Pulmonary artery endothelial cell (primary cell): Measurements from ENCODE around the gene ETNK2. TPM values are rescaled to one million over a fixed set of nuclear protein-coding genes. Genes with fewer than 3 reads are reported as not detected.

Experiments used
- DNase-seq: peaks from one replicate; pipeline ENCODE4 v3.0.0-alpha.2; 2011; ENCODE audit warnings: low read depth, low spot score
- total RNA-seq: library from RNA; depleted of rRNA; stranded (reverse); fragments of >200 nt; gene quantifications from 2 replicates; pipeline ENCODE4 v1.2.3, GENCODE V29; 2014

The ETNK2 gene
- total RNA-seq, 1 donor from 2014 or later, result 13.5 TPM

- DNase-seq, result no peak
Observed at GRCh38 chr1:204147406-204148383, 4.1 kb downstream of the ETNK2 start.

- DNase-seq, result no peak
Observed at GRCh38 chr1:204146965-204147364, 4.9 kb downstream of the ETNK2 start.

- DNase-seq, result no peak
Observed at GRCh38 chr1:204146309-204146708, 5.5 kb downstream of the ETNK2 start.

GRCh38 chr1:204145033-204145504 lies 6.8 kb downstream of the ETNK2 start:
- no peak for DNase-seq

- no peak for DNase-seq
Observed at GRCh38 chr1:204143276-204144041, 8.4 kb downstream of the ETNK2 start.

GRCh38 chr1:204142032-204142974 lies 9.5 kb downstream of the ETNK2 start:
- no peak for DNase-seq

- DNase-seq, result no peak
Observed at GRCh38 chr1:204141131-204141530, 10.7 kb downstream of the ETNK2 start.

- no peak for DNase-seq
Observed at GRCh38 chr1:204139952-204140351, 11.9 kb downstream of the ETNK2 start.

GRCh38 chr1:204139088-204139487 lies 12.8 kb downstream of the ETNK2 start:
- no peak for DNase-seq

- no peak for DNase-seq
Observed at GRCh38 chr1:204136814-204137213, 15.0 kb downstream of the ETNK2 start.

GRCh38 chr1:204134103-204134502 lies 17.7 kb downstream of the ETNK2 start:
- DNase-seq, result no peak

GRCh38 chr1:204132718-204133117 lies 19.1 kb downstream of the ETNK2 start:
- no peak for DNase-seq

- DNase-seq, result no peak
Observed at GRCh38 chr1:204131978-204132377, 19.9 kb downstream of the ETNK2 start.

GRCh38 chr1:204130981-204131892 lies 20.6 kb downstream of the ETNK2 start:
- peak; percentile 60 for DNase-seq

- no peak for DNase-seq
Observed at GRCh38 chr1:204130178-204130577, 21.7 kb downstream of the ETNK2 start.

GRCh38 chr1:204128964-204129896 lies 22.6 kb downstream of the ETNK2 start:
- no peak for DNase-seq

GRCh38 chr1:204128464-204128963 lies 23.3 kb downstream of the ETNK2 start:
- no peak for DNase-seq

GRCh38 chr1:204127597-204128242 lies 24.1 kb downstream of the ETNK2 start:
- peak; percentile 53 for DNase-seq
